IPS DF 19.7 (cell line): ENCODE data around the gene SETX.
"Not testable (repeated sequence)": the region's sequence is repeated elsewhere in the genome, so short reads cannot be mapped to it uniquely, and the experiment has no call there.

Experiments used
- DNase-seq: peaks from one replicate; pipeline ENCODE4 v3.0.0-alpha.2; 2013; ENCODE audit warnings: low read depth, low spot score

SETX gene, protein sequence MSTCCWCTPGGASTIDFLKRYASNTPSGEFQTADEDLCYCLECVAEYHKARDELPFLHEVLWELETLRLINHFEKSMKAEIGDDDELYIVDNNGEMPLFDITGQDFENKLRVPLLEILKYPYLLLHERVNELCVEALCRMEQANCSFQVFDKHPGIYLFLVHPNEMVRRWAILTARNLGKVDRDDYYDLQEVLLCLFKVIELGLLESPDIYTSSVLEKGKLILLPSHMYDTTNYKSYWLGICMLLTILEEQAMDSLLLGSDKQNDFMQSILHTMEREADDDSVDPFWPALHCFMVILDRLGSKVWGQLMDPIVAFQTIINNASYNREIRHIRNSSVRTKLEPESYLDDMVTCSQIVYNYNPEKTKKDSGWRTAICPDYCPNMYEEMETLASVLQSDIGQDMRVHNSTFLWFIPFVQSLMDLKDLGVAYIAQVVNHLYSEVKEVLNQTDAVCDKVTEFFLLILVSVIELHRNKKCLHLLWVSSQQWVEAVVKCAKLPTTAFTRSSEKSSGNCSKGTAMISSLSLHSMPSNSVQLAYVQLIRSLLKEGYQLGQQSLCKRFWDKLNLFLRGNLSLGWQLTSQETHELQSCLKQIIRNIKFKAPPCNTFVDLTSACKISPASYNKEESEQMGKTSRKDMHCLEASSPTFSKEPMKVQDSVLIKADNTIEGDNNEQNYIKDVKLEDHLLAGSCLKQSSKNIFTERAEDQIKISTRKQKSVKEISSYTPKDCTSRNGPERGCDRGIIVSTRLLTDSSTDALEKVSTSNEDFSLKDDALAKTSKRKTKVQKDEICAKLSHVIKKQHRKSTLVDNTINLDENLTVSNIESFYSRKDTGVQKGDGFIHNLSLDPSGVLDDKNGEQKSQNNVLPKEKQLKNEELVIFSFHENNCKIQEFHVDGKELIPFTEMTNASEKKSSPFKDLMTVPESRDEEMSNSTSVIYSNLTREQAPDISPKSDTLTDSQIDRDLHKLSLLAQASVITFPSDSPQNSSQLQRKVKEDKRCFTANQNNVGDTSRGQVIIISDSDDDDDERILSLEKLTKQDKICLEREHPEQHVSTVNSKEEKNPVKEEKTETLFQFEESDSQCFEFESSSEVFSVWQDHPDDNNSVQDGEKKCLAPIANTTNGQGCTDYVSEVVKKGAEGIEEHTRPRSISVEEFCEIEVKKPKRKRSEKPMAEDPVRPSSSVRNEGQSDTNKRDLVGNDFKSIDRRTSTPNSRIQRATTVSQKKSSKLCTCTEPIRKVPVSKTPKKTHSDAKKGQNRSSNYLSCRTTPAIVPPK (N-terminal part only)

GRCh38 chr9:132354637-132355355 is at the start of gene SETX:
SETX (minus strand) TSS chr9:132354986; CDS start chr9:132349428, 5,558 bp downstream.
- peak; percentile 69 for DNase-seq

- no peak for DNase-seq
These were observed 49.6 kb upstream of the SETX start for GRCh38 chr9:132404228-132404881.

- no peak for DNase-seq
These were observed 47.0 kb upstream of the SETX start for GRCh38 chr9:132401824-132402223.

DNA sequence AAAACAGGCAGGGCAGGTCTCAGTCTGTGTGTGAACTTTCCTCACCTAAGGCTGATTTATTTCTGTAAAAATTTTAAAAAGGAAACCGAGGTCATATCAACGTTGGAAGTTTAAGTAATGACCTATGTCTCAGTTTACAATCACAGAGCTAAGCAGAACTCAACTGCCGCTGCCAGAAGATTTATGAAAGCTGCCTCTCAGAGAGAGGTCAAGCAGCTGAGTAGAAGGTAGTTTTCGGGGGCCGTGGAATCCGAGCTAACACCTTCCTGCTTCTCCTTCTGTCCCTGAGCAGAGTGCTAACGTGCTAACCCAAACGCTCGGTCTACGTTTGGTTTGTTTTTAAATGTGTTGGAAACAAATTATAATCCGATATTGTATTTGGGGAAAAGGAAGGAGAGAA is 40.8 kb upstream of the SETX start:
- DNase-seq, result no peak

DNA sequence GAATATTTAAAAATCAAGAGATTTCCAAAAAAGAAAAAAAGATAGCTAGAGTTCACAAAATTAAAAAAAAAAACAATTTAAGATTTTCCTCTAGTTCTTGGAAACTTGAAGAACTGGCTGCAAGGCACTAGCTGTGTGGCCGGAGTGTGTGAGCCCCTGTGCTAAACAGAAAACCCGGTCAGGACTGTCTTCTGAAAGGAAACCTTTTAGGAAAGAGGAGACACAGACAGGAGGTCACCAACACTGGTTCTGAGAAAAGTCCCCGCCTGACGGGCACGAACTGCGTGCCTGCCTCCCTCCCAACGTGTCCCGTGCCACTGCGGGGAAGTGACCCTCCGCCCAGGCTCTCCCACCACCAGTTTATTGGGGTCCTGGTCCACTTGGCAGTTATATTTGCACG is 36.7 kb upstream of the SETX start:
- no peak for DNase-seq

GRCh38 chr9:132390966-132391365 is 36.2 kb upstream of the SETX start:
- no peak for DNase-seq

DNA sequence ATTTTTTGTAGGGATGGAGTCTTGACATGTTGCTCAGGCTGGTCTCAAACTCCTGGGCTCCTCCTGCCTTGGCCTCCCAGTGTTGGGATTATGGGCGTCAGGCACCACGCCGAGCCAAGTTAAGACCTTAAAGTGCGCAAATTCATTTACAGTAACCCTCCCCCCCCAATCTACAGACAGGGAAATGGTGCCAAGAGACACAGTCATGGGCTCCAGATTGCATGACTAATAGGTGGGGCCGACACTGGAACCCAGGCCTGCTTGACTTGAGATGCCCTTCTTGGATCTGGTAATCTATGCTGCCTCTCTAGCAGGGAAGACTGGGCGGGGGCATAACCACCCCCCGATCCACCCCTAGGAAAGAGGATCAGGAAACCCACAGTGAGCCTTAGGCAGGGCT is 32.3 kb upstream of the SETX start:
- DNase-seq, result no peak

DNA sequence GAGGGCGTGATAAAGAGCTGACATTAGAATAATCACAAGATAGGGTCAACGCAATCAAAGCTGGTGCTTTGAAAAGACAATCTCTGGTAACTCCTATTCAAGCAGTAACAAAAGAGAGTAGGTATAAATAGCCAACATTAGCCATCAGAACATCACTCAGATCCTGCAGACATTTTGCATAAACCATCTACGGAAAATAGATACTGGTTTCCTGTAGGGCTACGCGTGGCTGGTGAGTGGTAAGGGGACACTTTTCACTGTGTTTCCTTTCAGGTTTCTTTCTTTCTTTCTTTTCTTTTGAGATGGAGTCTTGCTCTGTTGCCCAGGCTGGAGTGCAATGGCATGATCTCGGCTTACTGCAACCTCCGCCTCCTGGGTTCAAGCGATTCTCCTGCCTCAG is 29.6 kb upstream of the SETX start:
- DNase-seq, result no peak

DNA sequence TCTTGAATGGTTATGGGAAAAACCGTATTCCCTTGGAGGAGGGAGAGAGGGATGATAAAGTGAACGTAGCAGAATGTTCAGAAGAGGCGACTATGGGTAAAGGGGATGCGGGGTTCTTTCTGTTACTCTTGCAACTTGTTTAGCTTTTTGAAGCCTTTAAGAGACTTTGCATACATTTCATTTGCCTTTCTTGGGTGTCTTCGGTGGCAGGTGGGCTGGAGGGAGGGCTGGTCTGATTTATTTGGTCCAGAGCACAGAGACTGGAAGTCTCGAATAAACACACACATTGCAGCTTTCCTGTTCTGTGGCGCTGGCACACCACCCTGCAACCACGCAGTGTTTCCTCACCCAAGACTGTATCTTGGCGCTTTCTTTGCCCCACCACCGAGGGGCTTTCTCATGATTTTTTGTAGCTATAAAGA is 28.7 kb upstream of the SETX start:
- no peak for DNase-seq

GRCh38 chr9:132381966-132382541 is 27.3 kb upstream of the SETX start:
- no peak for DNase-seq

- DNase-seq, result not testable (repeated sequence)
These were observed 23.6 kb upstream of the SETX start for GRCh38 chr9:132378416-132378815.

- DNase-seq, result not testable (repeated sequence)
These were observed 23.0 kb upstream of the SETX start for GRCh38 chr9:132377769-132378168.

DNA sequence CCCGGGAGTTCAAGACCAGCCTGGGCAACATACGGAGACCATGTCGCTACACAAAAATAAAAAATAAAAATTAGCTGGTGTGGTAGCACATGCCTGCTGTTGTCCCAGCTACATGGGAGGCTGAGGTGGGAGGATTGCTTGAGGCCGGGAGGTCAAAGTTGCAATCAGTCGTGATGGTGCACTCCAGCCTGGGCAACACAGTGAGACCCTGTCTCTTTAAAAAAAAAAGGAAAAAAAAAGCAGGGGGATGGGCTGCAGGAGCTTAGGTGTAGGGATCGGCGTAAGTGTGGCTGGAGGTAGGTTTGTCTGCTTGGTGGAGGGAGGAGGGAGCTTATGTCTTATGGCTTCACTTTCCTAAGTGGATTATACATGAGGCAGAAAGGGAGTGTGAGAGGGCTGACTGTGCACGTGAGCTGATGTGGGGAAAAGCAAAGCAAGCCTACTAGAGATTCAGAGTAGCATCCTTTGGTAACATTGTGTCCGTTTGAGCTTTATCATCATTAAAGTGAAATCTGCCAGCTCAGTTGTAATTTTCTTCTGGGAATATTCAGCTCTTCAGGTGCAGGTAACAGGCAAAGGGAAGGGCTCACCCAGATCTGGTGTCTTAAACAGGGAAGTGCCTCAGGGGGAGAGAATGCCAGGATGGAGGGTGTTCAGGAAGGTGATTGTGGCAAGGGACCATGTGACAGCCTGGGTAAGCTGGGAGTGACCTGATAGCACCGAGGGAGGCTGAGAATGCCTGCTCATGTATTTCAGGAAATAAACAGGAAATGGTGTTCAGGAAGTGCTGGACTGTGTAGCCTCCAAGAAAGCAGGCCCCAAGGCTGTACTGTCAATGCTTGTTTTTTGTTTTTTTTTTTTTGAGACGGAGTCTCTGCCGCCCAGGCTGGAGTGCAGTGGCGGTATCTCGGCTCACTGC is 17.6 kb upstream of the SETX start:
- no peak for DNase-seq

DNA sequence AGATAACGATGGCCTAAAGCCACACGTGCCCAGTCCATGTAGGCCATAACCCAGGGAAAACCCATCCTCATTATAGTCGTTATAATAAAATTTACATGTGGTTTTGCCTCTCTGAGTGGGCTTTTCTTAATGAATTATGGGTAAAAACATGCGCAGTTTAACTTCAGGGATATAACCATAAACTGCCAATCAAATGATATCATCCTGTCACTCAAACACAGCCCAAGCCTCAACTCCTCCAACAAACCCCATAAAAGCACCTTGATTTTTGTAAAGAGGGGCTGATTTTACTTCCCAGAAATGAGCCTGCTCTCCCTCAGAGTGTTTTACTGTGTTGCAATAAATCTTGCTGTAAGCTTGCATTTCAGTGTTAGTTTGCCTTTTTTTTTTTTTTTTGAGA is 15.8 kb upstream of the SETX start:
- DNase-seq, result no peak

- DNase-seq, result no peak
These were observed 14.6 kb upstream of the SETX start for GRCh38 chr9:132369421-132369820.

- no peak for DNase-seq
These were observed 13.0 kb upstream of the SETX start for GRCh38 chr9:132367613-132368313.

DNA sequence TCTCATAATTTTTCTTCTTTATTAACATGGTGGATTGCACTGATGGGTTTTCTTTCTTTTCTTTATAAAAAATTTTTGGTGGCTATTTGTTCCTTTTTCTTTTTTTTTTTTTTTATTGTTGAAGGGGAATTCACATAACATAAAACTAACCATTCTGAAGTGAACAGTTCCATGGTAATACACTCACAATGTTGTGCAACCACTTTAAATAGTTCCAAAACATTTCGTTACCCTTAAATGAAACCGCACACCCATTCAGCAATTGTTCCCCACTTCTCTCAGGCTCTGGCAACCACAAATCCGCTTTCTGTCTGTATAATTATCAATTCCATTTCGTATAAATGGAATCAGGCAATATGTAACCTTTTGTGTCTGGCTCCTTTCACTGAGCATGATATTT is 11.7 kb upstream of the SETX start:
- DNase-seq, result no peak

GRCh38 chr9:132365986-132366385 is 11.2 kb upstream of the SETX start:
- no peak for DNase-seq

DNA sequence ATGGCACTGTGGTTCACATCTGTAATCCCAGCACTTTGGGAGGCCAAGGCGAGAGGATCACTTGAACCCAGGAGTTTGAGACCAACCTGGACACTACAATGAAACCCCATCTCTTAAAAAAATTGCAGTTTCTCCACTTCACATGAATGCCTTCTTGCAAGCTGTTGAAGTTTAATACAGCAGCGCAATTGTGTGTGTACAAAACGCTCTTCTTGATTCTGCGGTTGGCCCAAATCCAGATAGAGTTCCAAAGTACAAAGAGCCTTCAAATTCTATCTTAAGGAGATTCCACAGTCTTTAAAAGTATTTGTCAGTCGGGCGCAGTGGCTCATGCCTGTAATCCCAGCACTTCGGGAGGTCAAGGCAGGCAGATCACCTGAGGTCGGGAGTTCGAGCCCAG is 9.3 kb upstream of the SETX start:
- DNase-seq, result no peak
